Right hindlimb (tissue), 1 donor: Measurements from ENCODE around the gene ARAF.
"Not testable (repeated sequence)": the region's sequence is repeated elsewhere in the genome, so short reads cannot be mapped to it uniquely, and the experiment has no call there.

Source experiments
- DNase-seq: peaks from one replicate; pipeline ENCODE4 v3.0.0-alpha.2; 2018

The ARAF gene

DNA sequence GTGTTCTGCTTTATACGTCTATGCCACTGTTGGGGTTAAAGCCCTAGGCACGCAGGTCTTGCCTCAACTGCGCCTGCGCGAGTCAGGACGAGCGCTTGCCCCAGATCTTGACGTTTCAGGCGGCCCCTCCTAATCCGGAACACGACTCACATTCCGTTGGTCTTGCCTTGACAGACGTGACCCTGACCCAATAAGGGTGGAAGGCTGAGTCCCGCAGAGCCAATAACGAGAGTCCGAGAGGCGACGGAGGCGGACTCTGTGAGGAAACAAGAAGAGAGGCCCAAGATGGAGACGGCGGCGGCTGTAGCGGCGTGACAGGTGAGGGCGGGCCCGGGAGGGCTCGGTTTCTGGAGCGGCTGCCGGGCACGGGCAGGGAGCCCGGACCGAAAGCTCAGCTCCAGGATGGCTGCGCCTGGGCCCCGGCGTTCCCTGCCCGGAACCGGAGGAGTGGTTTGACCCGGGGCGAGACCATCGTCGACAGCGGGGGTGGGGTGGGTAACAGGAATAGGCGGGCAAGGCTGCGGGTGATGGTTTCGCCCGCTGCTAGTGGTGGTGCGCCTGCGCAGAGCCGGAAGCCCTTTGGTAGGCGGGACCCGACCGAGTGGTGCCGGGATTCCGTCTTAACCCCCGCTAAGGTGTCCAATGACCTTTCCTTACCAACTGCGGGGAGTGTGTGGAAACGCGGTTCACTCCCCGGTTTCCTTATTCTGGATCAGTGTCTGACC lies at the start of gene ARAF:
TSS of gene ARAF (plus strand) at position 272 of the 725 bp plus-strand sequence. CDS start 1,763 bp downstream, outside the sequence.
- peak; percentile 98 for DNase-seq

DNA sequence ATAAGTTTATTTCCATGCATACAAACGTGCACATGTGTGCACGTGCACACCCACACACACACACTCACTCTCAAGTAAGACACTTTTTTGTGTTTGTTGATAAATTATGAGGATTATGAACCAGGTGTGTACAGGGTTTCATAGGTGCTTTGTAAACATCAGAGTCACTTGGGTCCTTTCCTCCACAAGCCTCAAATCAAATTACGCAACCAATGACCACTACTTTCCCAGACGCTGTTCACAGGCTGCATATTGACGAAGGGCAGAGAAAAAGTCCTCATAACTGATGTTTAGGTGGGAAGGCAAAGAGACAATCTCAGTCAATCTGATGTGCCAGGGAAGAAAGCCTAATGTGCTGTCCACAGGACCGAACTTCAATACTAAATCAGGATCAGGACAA lies 48.6 kb upstream of the ARAF start:
- DNase-seq: not testable (repeated sequence)

DNA sequence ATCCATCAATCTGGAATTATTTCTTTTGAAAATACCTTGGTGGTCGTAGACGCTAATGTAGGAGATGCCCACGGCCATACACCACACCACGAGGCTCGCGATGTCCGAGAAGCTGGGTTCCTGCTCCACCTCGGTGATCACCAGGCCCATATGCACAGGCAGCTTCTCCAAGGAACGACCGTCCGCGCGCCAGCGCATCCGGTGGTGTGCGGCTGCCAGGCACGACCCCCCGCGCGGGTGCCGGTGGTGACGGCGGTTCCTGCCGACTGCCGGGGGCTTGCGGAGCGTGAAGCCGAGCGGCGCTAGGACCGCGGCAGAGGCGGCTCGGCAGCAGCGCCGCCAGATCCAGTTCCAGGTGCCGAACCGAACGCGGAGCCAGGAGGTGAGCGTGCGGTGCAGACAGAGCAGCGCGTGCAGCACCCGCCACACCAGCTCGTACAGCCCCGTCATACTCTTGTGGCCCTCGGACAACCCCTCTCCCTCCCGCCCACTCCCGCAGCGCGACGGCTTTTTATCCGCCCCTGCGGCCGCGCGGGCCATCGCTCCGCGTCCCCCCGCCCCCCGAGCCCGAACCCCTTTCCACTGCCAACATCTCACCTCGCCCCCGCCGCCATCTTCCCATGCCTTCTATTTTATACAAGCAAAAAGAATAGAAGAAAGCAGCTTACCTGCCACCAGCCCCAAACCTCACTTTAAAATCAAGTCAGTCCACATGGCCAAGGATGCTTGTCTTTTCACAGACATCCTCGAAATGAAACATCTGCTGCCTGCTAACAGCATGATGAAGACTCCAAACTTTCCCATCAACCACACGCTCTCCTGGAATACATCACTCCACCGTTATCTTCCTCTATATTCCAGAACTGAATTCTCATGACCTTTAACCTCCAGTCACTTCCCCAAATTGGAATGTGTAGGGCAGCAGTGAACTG lies 47.7 kb upstream of the ARAF start:
- not testable (repeated sequence) for DNase-seq

DNA sequence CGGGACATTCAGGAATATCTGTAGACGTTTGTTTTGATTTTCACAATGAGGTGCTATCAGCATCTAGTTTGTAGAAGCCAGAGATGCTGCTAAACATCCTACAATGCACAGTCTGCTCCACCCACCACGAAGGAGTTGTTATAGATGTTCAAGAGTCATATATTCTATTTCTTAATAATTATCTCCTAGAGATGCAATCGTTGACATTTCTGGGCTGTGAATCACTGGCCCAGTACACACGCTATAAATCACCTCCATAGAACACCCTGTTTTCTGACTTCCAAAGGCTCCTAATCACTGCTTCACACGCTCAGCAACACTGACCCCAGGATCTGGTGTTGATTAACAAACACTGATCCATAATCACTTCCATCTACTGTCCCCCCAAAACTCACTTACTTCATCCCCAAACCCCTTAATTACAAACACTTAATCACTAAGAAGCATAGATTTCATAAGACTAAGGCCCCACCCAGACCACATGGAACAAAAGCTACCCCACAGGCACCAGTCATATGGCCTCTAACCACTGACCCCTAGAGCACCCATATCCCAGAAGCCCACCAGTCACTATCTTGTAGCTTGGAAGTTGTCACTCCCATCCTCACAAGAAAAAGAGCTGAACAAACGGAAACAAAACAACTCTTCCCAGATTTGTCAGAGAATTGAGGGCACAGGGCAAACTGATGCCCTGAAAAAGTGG lies 46.3 kb upstream of the ARAF start:
- no peak for DNase-seq

DNA sequence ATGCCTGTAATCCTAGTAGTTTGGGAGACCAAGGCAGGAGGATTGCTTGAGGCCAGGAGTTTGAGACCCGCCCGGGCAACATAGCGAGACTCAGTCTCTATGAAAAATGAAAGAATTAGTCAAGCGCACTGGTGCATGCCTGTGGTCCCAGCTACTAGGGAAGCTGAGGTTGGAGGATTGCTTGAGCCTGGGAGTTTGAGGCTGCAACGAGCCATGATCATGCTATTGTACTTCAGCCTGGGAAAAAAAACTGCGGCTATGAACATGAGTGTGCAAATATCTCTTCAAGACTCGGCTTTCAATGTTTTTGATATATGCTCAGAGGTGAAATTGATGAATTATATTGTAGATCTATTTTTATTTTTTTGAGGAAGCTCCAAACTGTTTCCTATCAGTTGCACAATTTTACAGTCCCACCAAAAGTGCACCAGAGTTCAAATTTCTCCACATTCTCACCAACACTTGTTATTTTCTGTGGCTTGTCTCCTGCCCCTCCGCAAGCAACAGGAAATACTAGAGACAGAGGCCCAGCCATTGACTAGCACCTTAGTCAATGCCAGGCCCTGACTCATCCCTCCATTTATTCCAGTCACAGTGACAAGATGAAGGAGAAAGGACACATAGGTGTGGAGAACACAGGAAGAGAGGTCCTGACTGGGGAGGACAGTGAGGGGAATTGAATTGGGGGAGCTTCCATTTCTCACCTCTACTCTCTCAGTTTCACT lies 44.9 kb upstream of the ARAF start:
- DNase-seq: no peak

DNA sequence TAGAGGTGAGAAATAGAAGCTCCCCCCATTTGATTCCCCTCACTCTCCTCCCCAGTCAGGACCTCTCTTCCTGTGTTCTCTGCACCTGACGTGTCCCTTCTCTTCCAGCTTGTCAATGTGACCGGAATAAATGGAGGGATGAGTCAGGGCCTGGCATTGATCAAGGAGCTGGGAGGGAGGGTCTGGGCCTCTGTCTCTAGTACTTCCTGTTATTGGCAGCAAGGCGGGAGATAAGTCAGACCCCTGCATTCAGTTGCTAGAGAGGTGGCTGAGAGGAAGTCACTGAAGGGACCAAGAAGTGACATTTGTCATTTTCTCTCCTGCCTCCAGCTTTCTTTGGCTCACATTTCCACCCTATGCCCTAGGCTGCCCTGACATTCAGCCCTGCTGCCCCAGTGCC lies 42.9 kb upstream of the ARAF start:
- DNase-seq: no peak

DNA sequence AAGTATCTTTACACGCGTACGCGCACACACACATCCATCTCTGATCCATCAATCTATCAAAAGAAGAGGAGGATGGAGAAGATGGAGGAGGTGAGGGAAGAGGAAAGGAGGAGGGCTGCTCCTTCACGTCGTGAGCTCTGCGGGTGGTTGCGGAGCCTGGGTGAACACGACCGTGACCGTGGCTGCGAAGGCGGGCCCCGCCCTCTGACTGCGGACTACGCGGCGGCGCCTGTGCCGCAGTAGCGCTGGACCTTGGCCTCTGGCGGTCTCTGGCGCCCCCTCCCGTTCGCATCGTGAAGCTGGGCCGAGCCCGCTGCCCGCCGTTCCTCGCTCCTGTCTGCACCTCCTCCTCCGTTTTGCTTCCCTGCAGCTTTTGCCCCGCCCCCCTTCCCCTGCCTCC lies 37.7 kb upstream of the ARAF start:
- peak; percentile 89 for DNase-seq

DNA sequence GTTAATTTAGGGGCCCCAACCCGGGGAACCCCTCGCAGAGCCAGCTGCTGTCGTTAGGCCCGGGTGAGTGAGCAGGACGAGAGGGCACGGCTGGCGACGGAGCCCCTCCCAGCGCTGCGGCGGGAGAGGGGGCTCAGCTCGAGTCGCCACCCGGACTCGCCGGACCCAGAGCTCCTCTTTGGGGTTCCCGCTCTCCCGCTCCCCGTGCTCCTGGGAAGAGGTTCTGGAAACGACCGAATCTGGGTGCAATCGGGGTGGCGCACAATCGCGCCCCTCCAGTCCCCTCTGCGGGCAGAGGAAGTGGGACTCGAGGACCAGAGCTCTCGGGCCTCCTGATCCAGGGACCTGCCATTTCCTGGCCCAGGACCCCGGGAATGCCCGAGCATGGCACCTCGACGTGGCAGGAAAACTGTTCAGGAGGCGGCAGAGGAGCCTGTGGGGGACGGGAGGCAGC lies 37.3 kb upstream of the ARAF start:
- DNase-seq: no peak

DNA sequence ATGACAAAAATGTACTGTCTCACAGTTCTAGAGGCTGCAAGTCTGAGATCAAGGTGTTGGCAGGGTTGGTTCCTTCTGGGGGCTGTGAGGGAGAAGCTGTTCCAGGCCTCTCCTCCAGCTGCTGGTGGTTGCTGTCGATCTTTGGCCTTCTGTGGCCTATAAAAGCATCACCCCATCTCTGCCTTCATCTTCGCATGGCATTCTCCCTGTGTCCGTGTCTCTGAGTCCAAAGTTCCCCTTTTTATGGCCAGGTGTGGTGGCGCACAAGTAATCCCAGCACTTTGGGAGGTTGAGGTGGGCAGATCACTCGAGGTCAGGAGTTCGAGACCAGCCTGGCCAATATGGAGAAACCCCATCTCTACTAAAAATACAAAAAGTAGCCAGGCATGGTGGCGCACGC lies 31.5 kb upstream of the ARAF start:
- no peak for DNase-seq

DNA sequence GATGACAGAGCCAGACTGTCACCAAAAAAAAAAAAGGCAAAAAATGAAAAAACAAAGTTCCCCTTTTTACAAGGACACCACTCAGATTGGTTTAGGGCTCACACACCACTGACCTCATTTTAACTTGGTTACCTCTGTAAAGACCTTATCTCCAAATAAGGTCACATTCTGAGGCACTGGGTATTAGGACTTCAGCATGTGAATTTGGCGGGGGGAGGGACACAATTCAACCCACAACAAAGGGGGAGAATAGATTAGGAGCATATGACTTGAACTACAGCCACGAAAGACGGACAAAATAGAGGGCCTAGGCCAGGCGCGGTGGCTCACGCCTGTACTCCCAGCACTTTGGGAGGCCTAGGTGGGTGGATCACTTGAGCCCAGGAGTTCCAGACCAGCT lies 31.0 kb upstream of the ARAF start:
- DNase-seq: no peak

DNA sequence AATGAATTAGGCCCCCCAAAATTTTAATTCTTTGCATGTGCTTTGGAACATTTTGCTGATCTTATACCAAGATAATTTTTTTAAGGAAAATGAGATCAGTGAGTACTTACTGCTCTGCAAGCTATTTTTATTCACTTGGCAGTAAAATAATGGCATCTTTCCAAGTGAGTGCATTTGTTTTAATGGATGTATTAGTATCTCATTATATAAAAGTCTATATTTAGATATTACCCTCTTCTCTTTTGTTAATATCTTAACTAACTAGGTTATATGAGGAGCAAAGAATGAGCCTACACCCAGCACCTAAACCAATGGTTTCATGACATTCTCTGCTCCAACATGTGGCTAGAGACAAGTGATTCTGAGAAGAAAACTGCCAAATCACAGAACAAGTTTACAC lies 21.1 kb upstream of the ARAF start:
- no peak for DNase-seq

DNA sequence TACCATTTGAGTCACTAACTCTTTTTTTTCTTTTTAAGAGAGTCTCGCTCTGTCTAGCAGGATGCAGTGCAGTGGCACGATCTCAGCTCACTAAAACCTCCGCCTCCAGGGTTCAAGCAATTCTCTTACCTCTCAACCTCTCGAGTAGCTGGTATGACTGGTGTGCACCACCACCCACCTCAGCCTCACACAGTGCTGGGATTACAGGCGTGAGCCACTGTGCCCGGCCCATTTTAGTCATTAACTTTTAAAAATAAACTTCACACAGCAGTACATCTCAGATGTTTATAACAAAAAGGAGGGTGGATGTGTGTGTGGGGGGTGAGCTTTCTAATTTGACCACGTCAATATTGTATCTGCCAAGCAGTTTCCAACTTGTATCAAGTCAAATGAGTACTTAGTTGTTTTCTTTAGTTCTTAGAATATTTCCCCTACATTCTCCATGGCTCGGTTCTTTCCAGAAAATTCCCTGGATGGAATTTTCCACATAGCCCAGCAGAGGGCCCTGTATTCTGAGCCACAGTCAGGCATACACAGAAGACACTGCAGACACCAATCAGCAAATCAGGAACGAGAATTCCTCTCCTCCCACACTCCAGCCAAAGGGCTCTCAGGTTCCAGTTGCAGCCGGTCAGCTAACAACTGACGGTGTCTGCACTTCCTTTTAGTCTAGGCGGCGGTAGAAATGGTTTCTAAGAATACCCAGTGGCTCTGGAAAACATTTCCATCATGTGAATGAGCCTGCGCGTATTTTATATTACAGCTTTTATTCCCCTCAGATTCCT lies 20.1 kb upstream of the ARAF start:
- DNase-seq: peak; percentile 91

DNA sequence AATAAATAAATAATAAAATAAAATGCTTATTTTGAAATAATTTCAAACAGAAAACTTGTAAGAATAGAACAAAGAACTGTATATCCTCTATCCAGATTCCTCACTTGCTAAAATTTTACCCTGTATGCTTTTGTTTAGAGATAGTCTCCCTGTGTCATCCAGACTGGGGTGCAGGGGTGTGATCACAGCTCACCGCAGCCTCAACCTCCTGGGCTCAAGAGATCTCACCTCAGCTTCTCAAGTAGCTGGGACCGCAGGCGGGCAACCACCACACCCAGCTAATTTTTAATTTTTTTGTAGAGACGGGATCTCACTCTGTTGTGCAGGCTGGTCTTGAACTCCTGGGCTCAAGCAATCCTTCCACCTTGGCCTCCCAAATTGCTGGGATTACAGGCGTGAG lies 17.5 kb upstream of the ARAF start:
- no peak for DNase-seq

DNA sequence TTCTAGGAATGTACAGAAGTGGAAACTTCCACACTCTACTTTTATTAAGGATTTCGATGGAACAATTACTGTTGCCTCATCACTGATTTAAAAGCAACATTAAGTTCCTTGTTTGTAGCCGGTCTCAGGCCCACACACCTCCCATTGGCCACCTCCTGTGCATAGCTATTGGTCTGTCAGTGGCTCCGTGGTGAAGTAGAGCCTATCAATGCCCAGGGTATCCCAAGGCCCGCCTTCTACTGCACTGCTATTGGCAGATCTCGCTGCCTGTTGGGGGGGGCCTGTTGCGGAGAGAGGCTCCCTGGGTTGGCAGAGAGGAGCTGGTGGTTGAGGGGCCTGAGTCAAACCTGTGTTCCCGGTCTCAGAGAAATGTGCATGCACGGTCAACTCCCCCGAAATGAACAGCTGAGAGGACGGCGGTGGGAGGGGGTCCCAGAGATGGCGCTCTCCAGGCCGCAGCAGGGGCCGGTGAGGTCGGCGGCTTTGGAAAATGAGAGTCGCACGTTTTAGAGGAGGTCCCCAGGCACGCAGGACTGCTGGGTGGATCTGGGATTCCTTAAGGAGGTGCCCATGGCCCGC lies 4.9 kb upstream of the ARAF start:
- DNase-seq: peak; percentile 94

DNA sequence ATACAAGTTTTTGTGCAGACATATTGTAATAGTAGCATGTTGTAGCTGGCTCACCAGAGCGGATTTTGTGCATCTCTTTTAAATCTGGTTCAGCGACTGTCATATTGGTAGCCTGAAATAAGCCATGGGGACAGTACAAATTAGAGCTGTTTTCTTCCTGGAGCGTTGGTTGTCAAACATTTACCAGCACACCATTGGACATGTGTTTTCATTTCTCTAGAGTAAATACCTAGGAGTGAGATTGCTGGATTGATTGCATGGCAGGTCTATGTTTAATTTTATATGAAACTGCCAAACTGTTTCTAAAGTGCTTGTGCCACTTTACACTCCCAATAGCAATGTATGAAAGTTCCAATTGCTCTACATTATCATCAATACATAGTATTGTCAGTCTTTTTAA lies 2.6 kb upstream of the ARAF start:
- no peak for DNase-seq

DNA sequence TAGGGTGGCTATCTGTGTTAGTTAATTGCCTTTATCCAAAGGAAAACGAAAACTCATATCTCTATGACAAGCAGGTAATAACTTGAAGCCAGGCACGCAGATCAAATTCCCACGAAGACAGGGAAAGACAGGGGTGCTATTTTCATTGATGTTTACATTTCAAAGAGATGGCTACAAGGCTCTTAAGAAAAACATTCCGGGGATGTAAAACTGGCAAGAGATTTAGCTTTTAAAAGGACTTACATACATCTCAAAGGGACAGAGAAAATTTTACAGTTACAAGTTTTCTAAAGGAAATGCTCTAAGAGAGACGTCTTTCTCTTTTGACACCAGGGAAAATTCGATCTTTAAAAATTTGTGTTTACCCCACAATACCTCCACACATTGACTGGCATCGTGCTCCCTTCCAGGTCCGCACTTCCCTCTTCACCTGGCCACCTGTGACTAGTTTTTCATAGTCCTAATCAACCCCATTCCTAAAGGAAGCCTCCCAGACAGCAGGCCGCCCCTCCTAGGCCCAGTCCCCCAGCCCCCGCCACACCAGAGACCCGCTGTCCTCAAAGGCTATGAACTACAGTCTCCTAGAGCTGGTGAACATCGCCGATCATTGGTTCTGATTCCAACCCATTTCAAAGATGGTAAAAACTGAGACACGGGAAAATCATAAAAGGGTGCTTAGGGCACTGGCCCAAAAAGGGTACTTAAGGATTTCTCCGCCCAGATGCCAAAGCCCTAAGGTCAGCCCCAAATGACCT lies 649 bp upstream of the ARAF start:
- no peak for DNase-seq

DNA sequence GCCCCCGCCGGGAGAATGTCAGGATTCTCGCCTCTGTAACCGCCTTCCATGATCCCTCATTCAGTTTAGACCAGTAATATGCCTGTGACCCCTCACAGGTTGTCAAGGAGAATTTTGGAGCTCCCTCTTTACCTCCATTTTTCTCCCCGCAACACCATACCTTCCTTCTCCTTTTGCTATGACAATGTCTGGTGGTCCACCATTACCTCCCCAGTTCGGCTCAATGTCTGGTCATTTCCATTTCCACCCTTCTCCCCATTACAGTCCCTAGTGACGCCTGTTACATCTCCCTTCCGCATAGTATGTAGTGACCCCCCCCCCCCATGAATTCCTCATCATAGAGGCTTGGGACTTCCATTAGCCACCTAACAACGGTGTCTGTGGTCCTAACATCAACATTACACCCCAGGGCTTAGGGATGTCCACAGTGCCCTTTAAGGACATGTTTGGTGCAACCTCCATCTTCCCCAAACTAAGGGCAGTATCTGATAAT lies 700 bp downstream of the ARAF start:
- DNase-seq: no peak

DNA sequence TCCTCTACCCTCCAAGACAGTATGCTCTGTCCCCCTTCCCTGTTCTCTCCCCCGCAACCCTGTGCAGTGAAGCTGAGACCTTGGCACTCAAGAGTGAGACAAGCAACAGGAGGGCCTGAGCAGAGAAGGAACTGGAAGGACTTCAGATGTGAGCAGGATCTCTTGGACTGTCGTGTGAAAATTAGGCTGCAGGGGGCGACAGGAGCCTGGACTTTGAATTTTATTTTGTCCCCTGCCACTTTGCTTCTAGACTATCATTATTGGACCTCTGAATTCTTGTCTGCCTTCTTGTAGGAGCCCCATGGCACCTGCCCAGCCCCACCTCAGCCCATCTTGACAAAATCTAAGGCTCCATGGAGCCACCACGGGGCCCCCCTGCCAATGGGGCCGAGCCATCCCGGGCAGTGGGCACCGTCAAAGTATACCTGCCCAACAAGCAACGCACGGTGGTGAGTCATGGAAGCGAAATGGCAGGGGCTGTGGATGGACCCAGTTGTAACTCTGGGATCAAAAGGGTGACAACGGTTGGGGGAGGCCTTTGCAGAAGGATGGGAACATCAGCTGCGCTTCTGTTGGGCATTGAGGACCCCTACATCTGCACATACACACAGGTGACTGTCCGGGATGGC lies 1.7 kb downstream of the ARAF start:
- DNase-seq: peak; percentile 30

DNA sequence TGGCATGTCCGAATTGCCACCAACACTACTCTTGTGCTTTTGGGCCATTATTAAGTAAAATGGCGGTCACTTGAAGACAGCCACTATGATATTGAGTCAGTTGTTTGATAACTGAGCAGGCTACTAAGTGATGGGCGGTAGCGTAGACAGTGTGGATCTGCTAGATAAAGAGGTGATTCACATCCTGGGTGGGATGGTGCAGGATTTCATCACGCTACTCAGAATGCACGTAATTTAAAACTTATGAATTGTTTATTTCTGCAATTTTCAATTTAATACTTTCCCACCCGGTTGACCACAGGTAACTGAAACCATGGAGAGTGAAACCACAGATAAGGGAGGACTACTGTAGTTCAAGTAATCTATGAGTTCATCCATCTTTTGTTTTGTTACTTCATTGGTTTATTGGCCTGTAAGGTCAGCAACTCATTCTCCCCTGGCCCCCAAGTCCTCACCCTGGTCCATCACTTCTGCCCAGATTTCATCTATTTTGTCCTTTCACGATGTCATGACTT lies 2.9 kb downstream of the ARAF start:
- DNase-seq: no peak
